Mucosa of descending colon (tissue), 3 donors: Measurements from ENCODE around the gene RPL31. TPM values are rescaled to one million over a fixed set of nuclear protein-coding genes. Genes with fewer than 3 reads are reported as not detected.

ENCODE experiments used
- ATAC-seq: fragments of 200-7000 bp; cut with Tn5 transposase; one replicate; pipeline ENCODE4 v1.9.1; 2020; ENCODE audit warnings: mild to moderate bottlenecking, moderate library complexity
- DNase-seq, 3 donors: peaks; one replicate each; pipeline ENCODE4 v3.0.0-alpha.2; 2020
- H3K36me3 ChIP-seq: fragments of 200-600 bp; one replicate; pipeline ENCODE4 v1.8.0; 2021; ENCODE audit warnings: low read depth, mild to moderate bottlenecking
- H3K4me1 ChIP-seq: fragments of 200-600 bp; one replicate; pipeline ENCODE4 v1.8.0; 2021; ENCODE audit warnings: low read depth, mild to moderate bottlenecking
- H3K4me3 ChIP-seq: fragments of 200-600 bp; one replicate; pipeline ENCODE4 v1.8.0; 2021; ENCODE audit warnings: mild to moderate bottlenecking
- H3K9me3 ChIP-seq: fragments of 200-600 bp; one replicate; pipeline ENCODE4 v1.8.0; 2021; ENCODE audit warnings: mild to moderate bottlenecking
- intact Hi-C, 2 donors: fragments of 100-400 bp; cut with DNase I in 1 of 2; cut with micrococcal nuclease in 1 of 2; formaldehyde crosslinking; loops; one replicate each; pipeline versions ENCODE4 v1.11.0 to v1.11.1; 2022; cut with DNase I, micrococcal nuclease
- long read RNA-seq, 2 donors: library from polyadenylated mRNA; unstranded; transcript quantifications; one replicate each; pipeline ENCODE4 v2.0.0, GENCODE V29; 2019 to 2021
- total RNA-seq, 3 donors: library from RNA; stranded (reverse); fragmentation: NEBNext Ultra II Directional in 2 of 3; extraction: Animal tissue kit (Norgen Biotek cat#: 25700) in 2 of 3; gene quantifications; one replicate each; pipeline versions ENCODE4 v1.2.1 to v1.2.4, GENCODE V29; 2021 to 2023
- TF ChIP-seq, protein P1 (sequence below): fragments of 200-600 bp; IDR thresholded peaks from one replicate; pipeline ENCODE4 v1.8.0; 2022; ENCODE audit warnings: antibody characterized with exemption, mild to moderate bottlenecking
- donor health status: DM: no; HTN: no; CAD: no; lungs with moderate emphysema.
- donor health status: DM: no; HTN: no; CAD: no.
- donor health status: DM: no; HTN: yes; CAD: no.

RPL31 gene
- total RNA-seq: 1,000 to 10,000 TPM in 2 of 3 donors, 100 to 1,000 TPM in 1; 933 to 1,008 (median 1,005) TPM
- long read RNA-seq, donor 1, transcript RPL31-208 (4 exons, 825 nt): minor isoform, 58 of 309 reads
- long read RNA-seq, donor 1, transcript RPL31-201 (5 exons, 1,865 nt): major isoform, 234 of 309 reads
- long read RNA-seq, donor 1, transcript RPL31-203 (5 exons, 1,110 nt): minor isoform, 5 of 309 reads
- long read RNA-seq, donor 1, transcript RPL31-205 (4 exons, 716 nt): minor isoform, 6 of 309 reads
- long read RNA-seq, donor 1, partial matches to known transcripts: 3 of 309 reads
- long read RNA-seq, donor 1, other reads (novel, unspliced or antisense): 2 of 309 reads
- long read RNA-seq, donor 2, transcript RPL31-201 (5 exons, 1,865 nt): major isoform, 401 of 512 reads
- long read RNA-seq, donor 2, transcript RPL31-208 (4 exons, 825 nt): minor isoform, 61 of 512 reads
- long read RNA-seq, donor 2, transcript RPL31-205 (4 exons, 716 nt): minor isoform, 13 of 512 reads
- long read RNA-seq, donor 2, partial matches to known transcripts: 20 of 512 reads
- long read RNA-seq, donor 2, other reads (novel, unspliced or antisense): 14 of 512 reads

GRCh38 chr2:101001691-101002561, at the start of gene RPL31:
TSS of gene RPL31 (plus strand) at chr2:101002289. CDS start at chr2:101002702, 413 bp downstream.
- Histone ChIP-seq H3K36me3 (peaks cover 15% of the 10 kb centered on the region), H3K9me3 (no peaks in the 10 kb centered on the region), H3K4me3 (peak within 1 kb of the TSS; percentile 64), H3K4me1 (peaks cover 13% of the 10 kb centered on the region)
- ATAC-seq: peak; percentile 99
- TF ChIP-seq, protein P1, sequence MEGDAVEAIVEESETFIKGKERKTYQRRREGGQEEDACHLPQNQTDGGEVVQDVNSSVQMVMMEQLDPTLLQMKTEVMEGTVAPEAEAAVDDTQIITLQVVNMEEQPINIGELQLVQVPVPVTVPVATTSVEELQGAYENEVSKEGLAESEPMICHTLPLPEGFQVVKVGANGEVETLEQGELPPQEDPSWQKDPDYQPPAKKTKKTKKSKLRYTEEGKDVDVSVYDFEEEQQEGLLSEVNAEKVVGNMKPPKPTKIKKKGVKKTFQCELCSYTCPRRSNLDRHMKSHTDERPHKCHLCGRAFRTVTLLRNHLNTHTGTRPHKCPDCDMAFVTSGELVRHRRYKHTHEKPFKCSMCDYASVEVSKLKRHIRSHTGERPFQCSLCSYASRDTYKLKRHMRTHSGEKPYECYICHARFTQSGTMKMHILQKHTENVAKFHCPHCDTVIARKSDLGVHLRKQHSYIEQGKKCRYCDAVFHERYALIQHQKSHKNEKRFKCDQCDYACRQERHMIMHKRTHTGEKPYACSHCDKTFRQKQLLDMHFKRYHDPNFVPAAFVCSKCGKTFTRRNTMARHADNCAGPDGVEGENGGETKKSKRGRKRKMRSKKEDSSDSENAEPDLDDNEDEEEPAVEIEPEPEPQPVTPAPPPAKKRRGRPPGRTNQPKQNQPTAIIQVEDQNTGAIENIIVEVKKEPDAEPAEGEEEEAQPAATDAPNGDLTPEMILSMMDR: no peak
- peak; percentile 97 to 99 (median 98) for DNase-seq
- intact Hi-C loops: no loop called here

DNA sequence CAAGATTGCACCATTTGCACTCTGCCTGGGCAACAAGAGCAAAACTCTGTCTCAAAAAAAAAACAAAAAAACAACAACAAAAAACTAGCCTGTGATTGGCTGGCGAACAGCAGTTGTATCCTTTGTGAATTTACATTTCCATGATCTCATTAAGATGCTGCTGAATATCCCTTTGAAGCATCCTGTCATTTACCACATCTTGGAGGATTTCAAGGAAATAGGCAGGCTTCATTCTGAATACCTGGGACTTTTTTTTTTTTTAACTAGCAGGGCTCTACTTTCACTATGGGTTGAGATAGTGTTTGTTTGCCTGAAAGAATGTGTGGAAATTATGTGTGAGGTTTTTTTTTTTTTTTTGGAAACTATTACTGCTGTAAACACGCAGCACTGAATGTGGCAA, 49.6 kb upstream of the RPL31 start:
- H3K9me3 ChIP-seq: no peaks in the 10 kb centered on the region
- intact Hi-C loops: no loop called here
- ATAC-seq (no peak), DNase-seq (no peak)
- no peaks in the 10 kb centered on the region for H3K36me3 ChIP-seq
- H3K4me3 ChIP-seq: no peak overlapping the region
- H3K4me1 ChIP-seq: no peaks in the 10 kb centered on the region
- TF ChIP-seq, protein P1: no peak

- TF ChIP-seq, protein P1: no peak
- H3K4me1 ChIP-seq: no peaks in the 10 kb centered on the region
Observed at GRCh38 chr2:100953406-100954043, 48.6 kb upstream of the RPL31 start.

GRCh38 chr2:100954044-100954420, 48.1 kb upstream of the RPL31 start:
- H3K36me3 ChIP-seq: no peaks in the 10 kb centered on the region
- TF ChIP-seq, protein P1: no peak
- H3K9me3 ChIP-seq: no peaks in the 10 kb centered on the region
- no peaks in the 10 kb centered on the region for H3K4me1 ChIP-seq
- no peak for ATAC-seq
- intact Hi-C loops: no loop called here
- DNase-seq: no peak
- no peak overlapping the region for H3K4me3 ChIP-seq

More at GRCh38 chr2:100953406-100954043, 48.6 kb upstream of the RPL31 start:
- DNase-seq: no peak
- Histone ChIP-seq H3K36me3 (no peaks in the 10 kb centered on the region), H3K4me3 (no peak overlapping the region), H3K9me3 (no peaks in the 10 kb centered on the region)
- ATAC-seq: no peak
- intact Hi-C loops: no loop called here

DNA sequence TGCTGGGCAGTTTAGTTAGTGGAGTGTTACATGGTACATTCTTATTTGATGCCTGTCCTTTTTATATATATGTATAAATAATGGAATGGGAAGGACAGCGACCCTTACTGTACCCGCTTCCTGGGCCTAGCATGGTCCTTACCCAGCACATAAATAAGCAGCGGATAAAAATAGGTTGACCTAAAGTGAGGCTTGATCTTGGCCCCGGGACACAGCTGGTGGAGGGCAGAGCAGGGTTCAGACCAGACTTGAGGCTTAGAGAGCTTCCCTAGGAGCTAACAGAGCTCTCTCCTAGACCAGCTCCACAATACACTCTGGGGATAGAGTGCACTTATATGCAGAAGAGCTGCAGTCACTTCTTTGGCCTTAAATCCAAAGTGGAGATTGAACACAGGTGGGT, 46.9 kb upstream of the RPL31 start:
- no peaks in the 10 kb centered on the region for H3K36me3 ChIP-seq
- H3K4me1 ChIP-seq: no peaks in the 10 kb centered on the region
- TF ChIP-seq, protein P1: no peak
- H3K9me3 ChIP-seq: no peaks in the 10 kb centered on the region
- no peak for DNase-seq
- ATAC-seq: no peak
- no peak overlapping the region for H3K4me3 ChIP-seq
- intact Hi-C loops: no loop called here
